Ovary (tissue), 9 donors: ENCODE measurements around the gene TP73. TPM values are rescaled to one million over a fixed set of nuclear protein-coding genes. Genes with fewer than 3 reads are reported as not detected.

Experiments
- DNase-seq, 5 donors: peaks; one replicate each; pipeline ENCODE4 v3.0.0-alpha.2; 2019 to 2020
- H3K27ac ChIP-seq, 2 donors: fragments of 200-600 bp; one replicate each; pipeline versions ENCODE4 v1.5.1 to v1.8.0; 2019 to 2022
- H3K27me3 ChIP-seq: fragments of 200-600 bp; one replicate; pipeline ENCODE4 v1.8.0; 2022
- H3K36me3 ChIP-seq: fragments of 200-600 bp; sonication (generic); one replicate; pipeline ENCODE4 v1.5.1; 2019
- H3K4me1 ChIP-seq: one replicate; pipeline ENCODE4 v1.8.1; 2013; ENCODE audit warnings: mild to moderate bottlenecking, moderate library complexity; ENCODE audit not compliant: insufficient read depth
- H3K4me3 ChIP-seq: fragments of 200-600 bp; sonication (generic); one replicate; pipeline ENCODE4 v1.5.1; 2017
- H3K9me3 ChIP-seq, 2 donors: fragments of 200-600 bp in 1 of 2; sonication (generic) in 1 of 2; one replicate each; pipeline versions ENCODE4 v1.5.1 to v1.8.1; 2013 to 2019; ENCODE audit warnings: mild to moderate bottlenecking in 1 of 2, moderate library complexity in 1 of 2
- EP300 ChIP-seq: sonication (generic); formaldehyde crosslinking; IDR thresholded peaks from one replicate; pipeline ENCODE4 v1.6.1; 2017; ENCODE audit warnings: antibody characterized with exemption
- POLR2A ChIP-seq: fragments of 450-650 bp; IDR thresholded peaks from one replicate; pipeline ENCODE4 v1.6.1; 2017; ENCODE audit warnings: antibody characterized with exemption, mild to moderate bottlenecking, moderate library complexity
- WGBS, 3 donors: extraction: QIAGEN DNeasy Blood & Tissue Kit in 1 of 3; methylation state at CpG; one replicate each; pipeline versions ENCODE4 v1.1.5 to v1.1.7; 2013 to 2017; 5-methylcytosine and 5-hydroxymethylcytosine counted together
- intact Hi-C, 4 donors: fragments of 100-400 bp; cut with DNase I; formaldehyde crosslinking; loops; one replicate each; pipeline versions ENCODE4 v1.11.0 to v1.15.1; 2022 to 2023
- polyA plus RNA-seq, 2 donors: library from polyadenylated mRNA; stranded (reverse); fragments of 200-250 nt in 1 of 2; fragments of 350-450 nt in 1 of 2; fragmentation: Illumina TruSeq in 1 of 2; extraction: RNeasy Lipid Tissue Mini Kit (QIAGEN cat#74804) in 1 of 2; gene quantifications; one replicate each; pipeline ENCODE4 v1.2.3, GENCODE V29; 2013 to 2014
- total RNA-seq, 7 donors: library from RNA; depleted of rRNA in 2 of 7; stranded (reverse); fragments of >200 nt in 2 of 7; fragmentation: NEBNext Ultra II Directional in 3 of 7; extraction: Animal tissue kit (Norgen Biotek cat#: 25700) in 3 of 7; gene quantifications; one replicate each; pipeline versions ENCODE4 v1.1.0 to v1.2.4, GENCODE V29; 2016 to 2023
- TF ChIP-seq, protein P1 (sequence below), 3 donors: fragments of 450-650 bp in 2 of 3; fragments of 200-600 bp in 1 of 3; IDR thresholded peaks; one replicate each; pipeline versions ENCODE4 v1.5.1 to v1.8.0; 2016 to 2022; ENCODE audit warnings: antibody characterized with exemption in 3 of 3, mild to moderate bottlenecking in 1 of 3
- donor health status: DM: no; HTN: no; CAD: no; lungs with moderate emphysema.
- donor health status: DM: no; HTN: no; CAD: no.
- donor health status: Bipolar disorder and iron deficiency.
- donor health status: DM: yes; HTN: yes; CAD: no.
- donor health status: DM: no; HTN: no; CAD: no.
- donor health status: DM: yes; HTN: yes; CAD: no.

The TP73 gene
- total and polyA plus RNA-seq, 9 donors, result 0.03 to 7.5 (median 0.42) TPM

DNA sequence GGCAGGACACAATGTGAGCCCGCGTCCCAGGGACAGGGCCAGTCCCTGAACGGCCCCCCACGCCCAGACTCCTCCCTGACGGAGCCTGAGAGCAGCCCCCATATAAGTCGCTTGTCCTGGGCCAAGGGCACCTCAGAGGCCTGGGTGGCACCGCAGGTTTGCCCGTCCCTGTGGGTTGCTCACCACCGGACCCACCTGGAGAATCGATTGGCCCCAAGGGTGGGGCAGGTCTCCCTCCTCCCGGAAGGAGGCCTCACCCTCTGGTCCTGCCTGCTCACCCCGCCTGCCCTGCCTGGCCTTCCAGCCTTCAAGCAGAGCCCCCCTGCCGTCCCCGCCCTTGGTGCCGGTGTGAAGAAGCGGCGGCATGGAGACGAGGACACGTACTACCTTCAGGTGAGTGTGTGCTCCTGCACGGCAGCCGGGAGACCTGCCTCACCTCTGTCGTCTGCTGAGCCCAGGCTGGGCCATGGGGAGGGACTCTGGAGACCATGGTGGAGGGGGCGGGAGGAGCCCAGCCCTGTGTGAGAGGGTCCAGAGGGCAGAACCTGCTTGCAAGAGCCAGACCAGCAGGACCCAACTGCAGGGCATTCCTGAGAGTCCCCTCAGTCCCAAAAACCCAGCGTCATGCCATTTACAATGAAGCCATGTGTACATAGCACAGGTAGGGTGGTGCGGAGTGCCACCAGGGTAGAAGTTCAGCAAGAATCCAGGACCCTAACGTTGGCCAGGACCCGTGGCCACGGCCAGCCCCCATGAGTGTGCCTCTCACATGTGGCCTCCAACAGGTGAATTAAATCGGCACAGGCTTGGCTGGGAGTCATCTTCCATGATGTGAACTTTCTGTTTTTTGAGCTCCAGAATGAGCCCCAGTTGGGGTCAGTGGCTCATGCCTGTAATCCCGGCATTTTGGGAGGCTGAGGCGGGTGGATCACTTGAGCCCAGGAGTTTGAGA lies 75.8 kb downstream of the TP73 start:
- H3K27me3 ChIP-seq, result no peaks in the 10 kb centered on the region
- intact Hi-C loops, result loop anchor here in 2 of 4 donors (10.0 kb wide), 2 partner anchors 233 to 273 kb away; partner anchors contain the start of gene ARHGEF16 (in 1 of the 2)

DNA sequence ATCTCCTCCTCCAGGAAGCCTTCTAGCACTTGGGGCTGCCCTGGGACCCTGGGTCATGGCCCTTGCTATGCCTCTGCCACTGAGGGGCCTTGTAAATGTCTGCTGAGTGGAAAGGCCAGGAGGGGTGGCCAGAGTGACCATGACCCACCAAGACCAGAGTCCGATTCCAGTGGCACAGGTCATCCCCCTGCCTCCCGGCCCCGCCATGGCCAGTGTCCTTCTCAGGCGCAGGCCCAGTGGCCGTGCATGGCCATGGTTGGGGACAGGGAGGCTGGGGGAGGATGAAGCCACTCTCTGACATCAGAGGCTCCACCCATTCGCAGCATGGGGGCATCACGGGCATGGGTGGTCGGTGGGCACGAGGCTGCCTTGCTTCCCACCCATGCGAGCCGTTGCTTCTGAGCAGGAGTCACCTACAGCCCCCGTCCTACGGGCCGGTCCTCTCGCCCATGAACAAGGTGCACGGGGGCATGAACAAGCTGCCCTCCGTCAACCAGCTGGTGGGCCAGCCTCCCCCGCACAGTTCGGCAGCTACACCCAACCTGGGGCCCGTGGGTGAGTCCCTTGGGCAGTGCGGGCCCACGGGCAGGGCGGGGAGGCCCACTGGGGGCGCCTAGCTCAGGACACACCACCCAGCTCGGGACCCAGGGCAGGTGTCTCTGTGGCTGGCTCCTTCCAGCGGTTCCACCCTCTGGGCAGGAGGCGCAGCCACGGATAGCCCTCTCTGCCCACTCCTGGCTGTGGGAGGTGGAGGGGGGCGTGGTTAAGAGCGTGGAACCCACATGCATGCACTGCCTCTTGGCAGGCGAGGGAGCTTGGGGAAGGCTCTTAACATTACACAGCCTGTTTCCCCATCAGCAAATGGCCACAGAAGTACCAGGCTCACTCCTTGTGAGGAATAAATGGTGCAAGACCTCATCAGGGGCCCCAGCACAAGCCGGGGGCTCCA lies 77.6 kb downstream of the TP73 start:
- Histone ChIP-seq H3K36me3 (no peaks in the 10 kb centered on the region), H3K9me3 (no peaks in the 10 kb centered on the region), H3K4me1 (peaks cover 2% of the 10 kb centered on the region), H3K4me3 (no peak overlapping the region), H3K27ac (no peak overlapping the region), H3K27me3 (no peaks in the 10 kb centered on the region)
- TF ChIP-seq POLR2A (no peak), EP300 (no peak)
- TF ChIP-seq, protein P1, sequence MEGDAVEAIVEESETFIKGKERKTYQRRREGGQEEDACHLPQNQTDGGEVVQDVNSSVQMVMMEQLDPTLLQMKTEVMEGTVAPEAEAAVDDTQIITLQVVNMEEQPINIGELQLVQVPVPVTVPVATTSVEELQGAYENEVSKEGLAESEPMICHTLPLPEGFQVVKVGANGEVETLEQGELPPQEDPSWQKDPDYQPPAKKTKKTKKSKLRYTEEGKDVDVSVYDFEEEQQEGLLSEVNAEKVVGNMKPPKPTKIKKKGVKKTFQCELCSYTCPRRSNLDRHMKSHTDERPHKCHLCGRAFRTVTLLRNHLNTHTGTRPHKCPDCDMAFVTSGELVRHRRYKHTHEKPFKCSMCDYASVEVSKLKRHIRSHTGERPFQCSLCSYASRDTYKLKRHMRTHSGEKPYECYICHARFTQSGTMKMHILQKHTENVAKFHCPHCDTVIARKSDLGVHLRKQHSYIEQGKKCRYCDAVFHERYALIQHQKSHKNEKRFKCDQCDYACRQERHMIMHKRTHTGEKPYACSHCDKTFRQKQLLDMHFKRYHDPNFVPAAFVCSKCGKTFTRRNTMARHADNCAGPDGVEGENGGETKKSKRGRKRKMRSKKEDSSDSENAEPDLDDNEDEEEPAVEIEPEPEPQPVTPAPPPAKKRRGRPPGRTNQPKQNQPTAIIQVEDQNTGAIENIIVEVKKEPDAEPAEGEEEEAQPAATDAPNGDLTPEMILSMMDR (IDR thresholded peaks at IDR 0.05), result no peak
- 61 to 72% (median 67%) methylated on average over 30 to 32 of the region's 32 CpGs for WGBS, 3 donors
- intact Hi-C loops, result loop anchor here in 2 of 4 donors (10.0 kb wide), 2 partner anchors 235 to 275 kb away; partner anchors contain the start of gene ARHGEF16 (in 1 of the 2)
- no peak for DNase-seq

More for the DNA sequence above, 75.8 kb downstream of the TP73 start:
- Histone ChIP-seq H3K36me3 (no peaks in the 10 kb centered on the region), H3K9me3 (no peaks in the 10 kb centered on the region), H3K27ac (no peak overlapping the region), H3K4me1 (peaks cover 2% of the 10 kb centered on the region), H3K4me3 (no peak overlapping the region)
- 78 to 88% (median 81%) methylated on average over 31 of the region's 31 CpGs for WGBS, 3 donors
- DNase-seq, result no peak
- TF ChIP-seq EP300, result no peak
- TF ChIP-seq POLR2A, result no peak
- TF ChIP-seq, protein P1 (IDR thresholded peaks at IDR 0.05), result no peak

DNA sequence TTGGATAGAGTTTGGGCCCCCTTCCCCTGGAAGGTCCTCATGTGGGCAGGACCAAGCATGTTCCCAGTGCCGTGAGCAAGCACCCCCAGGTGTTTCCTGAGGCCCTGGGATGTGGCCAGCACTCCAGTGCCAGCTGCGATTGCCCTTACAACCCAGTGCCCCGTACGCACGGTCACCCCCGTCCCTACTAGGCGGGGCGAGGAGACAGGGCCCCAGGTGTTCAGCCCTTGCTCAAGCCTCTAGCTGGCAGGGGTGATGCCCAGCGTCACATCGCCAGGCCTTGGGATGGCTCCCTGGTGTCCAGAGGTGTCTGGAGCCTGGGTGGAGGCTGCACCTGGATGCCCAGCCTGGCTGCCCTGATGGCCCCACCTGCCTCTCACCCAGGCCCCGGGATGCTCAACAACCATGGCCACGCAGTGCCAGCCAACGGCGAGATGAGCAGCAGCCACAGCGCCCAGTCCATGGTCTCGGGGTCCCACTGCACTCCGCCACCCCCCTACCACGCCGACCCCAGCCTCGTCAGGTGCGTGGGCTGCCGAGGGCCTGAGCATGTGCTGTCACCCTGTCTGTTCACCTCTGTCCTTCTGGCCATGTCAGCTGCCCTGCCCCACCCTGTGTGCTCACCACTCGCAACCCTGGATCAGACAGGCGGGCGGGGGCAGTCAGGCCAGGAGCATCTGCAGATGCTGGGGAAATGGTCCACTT lies 78.4 kb downstream of the TP73 start:
- Histone ChIP-seq H3K36me3 (no peaks in the 10 kb centered on the region), H3K4me3 (no peak overlapping the region), H3K27me3 (no peaks in the 10 kb centered on the region), H3K9me3 (no peaks in the 10 kb centered on the region), H3K4me1 (peaks cover 2% of the 10 kb centered on the region), H3K27ac (no peak overlapping the region)
- no peak for DNase-seq
- intact Hi-C loops, result no loop called here
- TF ChIP-seq, protein P1 (IDR thresholded peaks at IDR 0.05), result no peak
- TF ChIP-seq POLR2A (no peak), EP300 (no peak)
- 77 to 86% (median 81%) methylated on average over 14 to 25 of the region's 25 CpGs for WGBS, 3 donors
